Measurements from ENCODE around the gene SHISA9. TPM values are rescaled to one million over a fixed set of nuclear protein-coding genes. Genes with fewer than 3 reads are reported as not detected.
"Not testable (repeated sequence)": the region's sequence is repeated elsewhere in the genome, so short reads cannot be mapped to it uniquely, and the experiment has no call there.

The SHISA9 gene
- total RNA-seq, 2 experiments from 2014 or later, result not detected

- ChIA-PET POLR2A (no interaction called here), CTCF (no interaction called here)
Observed at GRCh38 chr16:12899529-12900143, 1.8 kb upstream of the SHISA9 start.

DNA sequence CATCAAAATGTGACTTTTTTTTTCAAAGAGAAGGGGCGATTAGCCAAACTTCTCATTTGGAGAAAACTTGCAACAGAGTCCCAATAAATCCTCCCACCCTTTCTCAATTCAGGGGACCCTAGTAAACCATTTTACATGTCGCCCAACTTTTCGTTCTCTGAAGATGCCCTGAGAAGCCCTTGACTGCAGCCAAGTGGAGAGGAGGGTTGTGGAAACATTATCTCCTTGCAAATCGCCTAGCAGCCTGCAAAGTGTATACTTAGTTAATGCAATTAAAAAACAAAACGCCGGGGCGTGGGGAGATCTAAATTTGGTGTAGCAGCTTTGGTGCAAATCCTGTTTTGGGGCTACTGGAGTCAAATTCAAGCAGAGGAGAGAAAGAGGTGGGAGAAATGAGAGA is 1.2 kb upstream of the SHISA9 start:
- CTCF ChIA-PET, result no interaction called here
- POLR2A ChIA-PET, result no interaction called here

- POLR2A ChIA-PET, result no interaction called here
- CTCF ChIA-PET, result no interaction called here
Observed at GRCh38 chr16:12900599-12901203, 697 bp upstream of the SHISA9 start.

- ChIA-PET POLR2A (no interaction called here), CTCF (no interaction called here)
Observed at GRCh38 chr16:12901204-12901596, 198 bp upstream of the SHISA9 start.

DNA sequence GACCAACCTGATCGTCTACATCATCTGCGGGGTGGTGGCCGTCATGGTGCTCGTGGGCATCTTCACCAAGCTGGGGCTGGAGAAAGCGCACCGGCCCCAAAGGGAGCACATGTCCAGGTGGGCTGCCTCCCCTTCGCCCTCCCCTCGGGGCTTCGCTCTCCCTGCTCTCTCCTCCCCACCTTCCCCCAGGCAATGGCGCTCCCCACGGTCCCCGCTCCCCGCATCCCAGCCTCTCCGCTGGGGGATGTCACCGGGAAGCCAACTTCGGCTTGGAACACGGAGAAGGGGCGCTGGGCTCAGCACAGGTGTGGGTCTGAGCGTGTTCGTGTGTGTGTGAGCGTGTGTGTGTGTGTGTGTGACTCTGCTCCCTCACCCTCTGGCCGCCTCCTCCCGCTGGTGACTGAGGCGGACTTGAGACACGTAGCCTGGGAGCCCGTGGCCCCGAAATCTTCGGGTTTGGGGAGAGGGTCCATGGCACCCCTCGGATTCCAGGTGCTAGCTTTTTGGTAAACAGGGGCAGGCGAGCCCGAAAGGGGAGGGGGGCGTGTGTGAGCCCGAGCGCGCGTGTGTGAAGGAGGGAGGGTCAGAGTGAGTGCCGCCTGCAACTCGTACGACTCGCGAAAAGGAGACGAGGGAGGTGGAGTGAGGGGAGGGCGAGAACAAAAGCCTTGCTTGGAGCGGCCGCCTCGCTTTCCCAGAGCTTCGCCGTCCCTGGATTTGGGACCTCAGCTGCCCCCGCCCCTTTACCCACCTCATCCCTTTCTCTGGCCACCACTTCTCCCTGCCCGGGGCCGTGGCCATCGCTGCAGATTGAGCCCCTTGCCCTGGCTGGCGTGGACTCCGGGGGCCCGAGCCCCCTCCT is 1.3 kb downstream of the SHISA9 start:
- POLR2A ChIA-PET, result no interaction called here
- CTCF ChIA-PET, result no interaction called here

DNA sequence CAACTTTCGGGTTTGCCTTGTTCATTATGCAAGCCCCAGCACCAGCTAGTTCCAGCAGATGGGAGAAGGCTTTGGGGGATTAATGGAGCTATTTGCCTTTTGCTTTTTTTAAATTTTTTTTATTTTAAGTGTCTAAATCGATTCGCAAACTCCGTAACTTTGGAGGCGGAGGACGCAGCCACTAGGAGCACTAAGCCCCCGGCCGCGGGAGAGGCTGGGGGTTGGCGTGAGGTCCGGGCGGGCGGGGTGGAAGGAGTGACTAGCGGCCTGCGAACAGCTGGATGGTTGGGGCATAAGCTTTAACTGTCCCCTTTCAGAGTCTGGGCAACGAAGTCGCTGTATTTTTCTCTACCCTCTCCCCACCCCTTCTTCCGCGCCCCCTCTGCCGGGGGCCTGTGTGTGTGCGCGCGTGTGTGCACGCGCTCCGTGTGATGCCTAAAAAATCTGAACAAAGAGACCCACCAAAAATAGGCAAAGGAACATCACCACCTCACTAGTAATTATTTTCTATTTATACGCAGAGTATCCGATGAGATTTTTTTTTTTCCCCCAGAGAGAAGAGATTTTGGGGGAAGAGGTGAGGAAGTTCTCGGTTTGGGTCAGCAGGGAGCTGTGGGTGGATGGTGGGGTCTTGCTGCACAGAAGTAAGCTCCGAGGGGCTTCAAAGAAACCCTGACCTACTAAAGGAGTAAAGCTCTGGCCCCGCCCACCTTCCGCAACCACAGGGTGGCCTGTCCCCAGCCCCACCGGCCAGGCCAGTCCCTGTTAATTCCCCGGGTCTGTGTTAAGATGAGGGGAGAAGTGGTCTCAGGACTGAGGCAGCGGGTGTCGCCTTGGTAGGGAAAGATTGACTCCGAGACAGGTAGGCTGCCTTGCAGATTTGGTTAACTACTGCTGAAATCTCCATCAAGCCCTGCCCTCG is 2.3 kb downstream of the SHISA9 start:
- ChIA-PET POLR2A (interaction anchor here (0.7 kb wide), 1 partner anchor 23 kb away, joined by 3 read pairs; no protein-coding TSS in a partner anchor), CTCF (no interaction called here)

- ChIA-PET CTCF (no interaction called here), POLR2A (interaction anchor here (0.7 kb wide), 1 partner anchor 23 kb away, joined by 3 read pairs; no protein-coding TSS in a partner anchor)
Observed at GRCh38 chr16:12904329-12904671, 2.9 kb downstream of the SHISA9 start.

GRCh38 chr16:12906271-12906670 is 4.9 kb downstream of the SHISA9 start:
- ChIA-PET POLR2A (no interaction called here), CTCF (no interaction called here)

GRCh38 chr16:12906765-12907516 is 5.5 kb downstream of the SHISA9 start:
- ChIA-PET POLR2A (no interaction called here), CTCF (no interaction called here)

GRCh38 chr16:12907670-12908233 is 6.4 kb downstream of the SHISA9 start:
- CTCF ChIA-PET, result no interaction called here
- POLR2A ChIA-PET, result no interaction called here

DNA sequence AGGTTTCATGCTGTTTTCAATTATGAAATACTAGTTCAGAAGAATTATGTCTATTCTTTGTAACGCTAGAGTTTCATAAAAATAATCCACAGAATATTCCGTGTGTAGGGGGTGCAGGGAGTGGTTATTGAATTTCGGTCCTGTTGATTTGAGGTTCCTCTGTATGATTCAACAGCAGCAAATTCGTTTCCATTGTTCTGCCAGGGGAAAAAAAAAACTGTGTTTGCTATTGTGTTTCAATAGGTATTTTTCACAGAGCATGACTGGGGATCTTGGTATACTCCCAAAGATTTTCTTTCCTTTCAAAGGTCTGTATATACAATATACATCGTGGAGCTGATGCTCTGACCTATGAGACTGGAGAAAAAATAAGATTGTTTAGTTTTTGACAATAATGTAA is 15.8 kb downstream of the SHISA9 start:
- CTCF ChIA-PET, result no interaction called here
- POLR2A ChIA-PET, result no interaction called here

DNA sequence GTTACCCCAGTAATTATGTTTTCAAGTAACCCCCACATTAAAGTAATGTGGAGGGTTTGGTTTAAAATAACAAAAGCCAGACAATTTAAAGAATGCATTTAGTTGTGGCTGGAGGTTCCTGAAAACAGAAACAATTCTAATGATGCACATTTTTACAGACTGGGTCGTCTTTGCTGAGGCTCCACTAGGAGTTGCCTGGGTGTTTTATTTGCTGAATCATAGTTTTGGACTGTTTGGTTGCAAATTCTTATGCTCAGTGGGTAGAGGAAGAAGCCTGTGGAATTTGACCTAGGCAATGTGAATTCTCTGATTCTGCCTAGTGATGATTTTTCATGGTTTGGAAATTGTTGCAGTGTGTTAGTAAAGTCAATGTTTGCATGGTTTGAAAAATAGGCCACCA is 16.3 kb downstream of the SHISA9 start:
- CTCF ChIA-PET, result no interaction called here
- POLR2A ChIA-PET, result no interaction called here

DNA sequence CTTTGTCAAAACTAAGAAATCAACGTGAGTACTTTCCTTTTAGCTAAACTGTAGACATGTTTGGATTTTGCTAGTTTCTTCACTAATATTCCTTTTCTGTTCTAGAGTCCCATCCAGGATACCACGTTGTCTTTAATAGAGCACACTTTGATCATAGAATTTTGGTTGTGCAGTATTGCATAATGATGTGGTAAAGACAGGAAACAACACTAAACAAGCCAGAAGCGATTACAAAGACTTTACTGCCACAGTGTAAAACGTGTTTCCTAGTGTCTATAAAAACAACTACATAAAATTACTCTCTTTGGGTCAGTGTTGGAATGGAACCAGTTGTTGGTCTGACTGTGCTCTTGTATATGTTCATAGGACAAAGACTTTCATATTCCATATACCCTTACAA is 19.3 kb downstream of the SHISA9 start:
- ChIA-PET POLR2A (no interaction called here), CTCF (no interaction called here)

- POLR2A ChIA-PET, CTCF ChIA-PET: not testable (repeated sequence)
Observed at GRCh38 chr16:12923640-12924039, 22.2 kb downstream of the SHISA9 start.

DNA sequence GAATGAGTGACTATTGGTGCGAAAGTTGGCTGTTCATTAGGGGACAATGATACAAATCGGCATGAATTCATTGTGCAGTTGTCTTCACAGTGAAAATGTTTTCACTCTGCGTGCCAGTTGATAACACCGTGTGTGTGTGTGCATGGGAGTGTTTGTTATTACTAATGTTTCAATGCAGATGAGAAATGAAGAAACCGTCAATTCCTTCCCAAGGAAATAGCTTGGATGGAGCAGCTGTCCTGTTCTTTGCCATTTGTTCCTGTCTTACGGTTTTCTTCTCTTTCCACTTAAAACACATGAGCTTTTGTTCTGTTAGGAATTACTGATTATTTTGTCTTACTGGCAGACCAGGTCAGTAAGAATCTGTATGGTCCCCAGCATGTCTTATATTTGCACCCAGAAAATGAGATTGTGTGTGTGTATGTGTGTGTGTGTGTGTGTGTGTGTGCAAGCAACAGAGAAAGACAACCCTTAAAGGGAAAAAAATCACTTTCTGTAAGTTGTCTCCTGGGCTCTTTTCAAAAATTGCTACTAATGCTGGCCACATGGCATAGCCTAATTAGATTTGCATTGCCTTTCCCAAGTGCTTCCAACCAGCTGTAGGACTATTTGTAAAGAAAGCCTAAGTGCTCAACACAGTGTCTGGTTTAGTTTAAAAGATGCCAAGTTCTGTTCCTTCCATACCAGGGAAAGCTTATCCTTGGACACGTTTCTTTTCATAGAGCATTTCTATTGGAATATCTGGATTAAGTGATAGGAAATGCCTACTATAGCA is 23.8 kb downstream of the SHISA9 start:
- ChIA-PET POLR2A (no interaction called here), CTCF (no interaction called here)

DNA sequence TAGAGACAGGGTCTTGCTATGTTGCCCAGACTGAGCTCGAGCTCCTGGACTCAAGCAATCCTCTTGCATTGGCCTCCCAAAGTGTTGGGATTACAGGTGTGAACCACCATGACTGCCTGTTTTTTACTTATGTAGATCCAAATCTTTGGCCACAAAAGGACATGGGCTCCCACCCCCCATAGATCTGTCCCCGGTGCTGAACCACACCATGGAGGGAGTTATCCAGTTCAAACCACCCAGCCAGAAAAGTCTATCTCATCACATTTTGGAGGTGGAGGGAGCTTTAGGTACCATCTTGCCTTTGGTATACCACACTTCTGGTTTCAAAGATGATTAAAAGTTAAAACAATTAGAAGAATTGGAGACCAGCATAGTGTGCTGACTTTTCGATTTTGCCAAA is 26.2 kb downstream of the SHISA9 start:
- POLR2A ChIA-PET, result no interaction called here
- CTCF ChIA-PET, result no interaction called here

GRCh38 chr16:12930881-12931280 is 29.5 kb downstream of the SHISA9 start:
- POLR2A ChIA-PET, result no interaction called here

DNA sequence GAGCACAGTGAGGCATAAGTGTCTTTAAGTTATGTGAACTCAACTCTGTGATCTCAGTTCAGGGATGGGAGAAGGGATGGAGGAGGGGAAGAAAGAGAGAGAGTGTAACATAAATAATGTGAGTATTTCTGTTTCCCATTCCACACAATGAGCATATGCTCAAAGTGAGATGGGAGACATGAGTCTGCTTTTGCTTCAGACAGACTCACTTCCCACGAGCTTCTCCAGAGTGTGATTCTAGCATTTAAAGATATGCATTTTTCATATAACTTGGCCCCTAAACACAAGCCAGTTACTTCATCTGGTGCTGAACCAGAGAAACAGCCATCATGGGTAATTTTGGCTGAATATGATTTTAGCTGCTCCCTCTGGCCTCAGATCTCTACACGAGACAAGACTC is 35.0 kb downstream of the SHISA9 start:
- CTCF ChIA-PET, result no interaction called here
- POLR2A ChIA-PET, result no interaction called here

More at GRCh38 chr16:12930881-12931280, 29.5 kb downstream of the SHISA9 start:
- CTCF ChIA-PET, result no interaction called here

- POLR2A ChIA-PET, result no interaction called here
- CTCF ChIA-PET, result no interaction called here
Observed at GRCh38 chr16:12941896-12942295, 40.5 kb downstream of the SHISA9 start.
